ENCODE measurements around the gene PLAGL1.
"Not testable (repeated sequence)": the region's sequence is repeated elsewhere in the genome, so short reads cannot be mapped to it uniquely, and the experiment has no call there.

Gene PLAGL1

DNA sequence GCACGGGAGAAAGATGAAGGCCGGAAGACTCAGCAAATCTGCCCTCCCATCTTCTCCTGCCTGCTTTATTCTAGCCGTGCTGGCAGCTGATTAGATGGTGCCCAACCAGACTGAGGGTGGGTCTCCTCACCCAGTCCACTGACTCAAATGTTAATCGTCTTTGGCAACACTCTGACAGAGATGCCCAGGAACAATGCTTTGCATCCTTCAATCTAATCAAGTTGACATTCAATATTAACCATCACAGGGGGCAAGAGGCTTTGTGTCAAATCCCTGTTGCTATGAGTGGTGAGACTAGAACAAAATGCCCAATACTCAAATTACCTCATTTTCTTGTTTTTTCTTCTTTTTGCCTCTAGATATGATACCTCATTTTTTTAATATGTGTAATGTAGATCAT, 27.4 kb upstream of the PLAGL1 start:
- no peaks in the 10 kb centered on the region for H3K27me3 ChIP-seq (ENCODE audit: control insufficient read depth in 1 of 2, insufficient read depth in 2 of 2, low read length in 2 of 2)
- H3K27ac ChIP-seq (ENCODE audit: low read length) = no peak overlapping the region
- no peaks in the 10 kb centered on the region for H3K4me1 ChIP-seq (ENCODE audit: control insufficient read depth, insufficient read depth, low read length)
- H3K9me3 ChIP-seq (ENCODE audit: control insufficient read depth in 2 of 2, low read length in 2 of 2) = peaks cover 0 to 3% of the 10 kb centered on the region in 2 donors
- H3K36me3 ChIP-seq (ENCODE audit: control insufficient read depth in 2 of 2, insufficient read depth in 2 of 2, low read length in 2 of 2) = no peaks in the 10 kb centered on the region
- H3K4me3 ChIP-seq (ENCODE audit: low read length in 2 of 2) = no peak overlapping the region
- no peak overlapping the region for H3K9ac ChIP-seq (ENCODE audit: low read length in 2 of 2)

DNA sequence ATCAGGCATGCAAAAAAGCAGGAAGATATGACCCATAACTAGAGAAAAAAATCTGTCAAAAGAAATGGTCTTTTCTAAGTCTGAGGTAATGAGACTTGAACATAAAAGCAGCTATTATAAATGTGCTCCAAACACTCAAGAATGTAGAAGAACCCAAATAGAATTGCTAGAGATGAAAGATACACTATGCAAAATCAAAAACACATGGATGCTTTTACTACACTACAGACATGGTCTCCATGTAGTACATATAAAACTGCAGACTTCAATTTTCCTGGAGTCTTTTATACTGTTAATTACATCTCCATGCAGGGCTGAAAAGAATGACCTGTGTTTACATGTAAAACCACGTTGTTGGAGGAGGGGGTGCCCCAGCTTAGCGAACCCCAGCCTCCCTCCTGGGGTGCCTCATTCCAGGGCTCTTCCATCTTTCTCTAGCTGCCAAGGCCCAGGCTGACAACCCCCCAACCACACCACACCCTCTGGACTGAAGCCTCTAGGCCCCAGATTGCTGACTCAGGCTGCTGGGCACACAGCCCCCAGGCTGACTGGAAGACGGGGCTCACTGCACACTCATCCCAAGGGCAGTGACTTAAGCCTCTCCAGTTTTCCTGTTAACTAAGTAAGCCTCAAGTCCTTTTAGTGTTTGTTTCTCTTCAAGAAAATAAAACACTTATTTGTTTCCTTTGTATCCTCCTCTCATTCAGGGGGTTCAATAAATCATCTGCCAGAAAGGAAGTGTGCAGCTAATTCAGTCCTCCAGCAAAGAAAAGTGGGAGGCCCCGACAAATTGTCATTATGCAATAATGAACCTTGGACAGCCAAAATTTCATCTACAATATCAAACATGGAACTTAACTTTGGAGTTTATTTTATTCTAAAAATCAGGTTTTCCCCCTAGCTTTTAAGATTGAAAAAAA, 26.0 kb upstream of the PLAGL1 start:
- Histone ChIP-seq H3K4me3 (ENCODE audit: low read length in 2 of 2) (no peak overlapping the region), H3K4me1 (ENCODE audit: control insufficient read depth, insufficient read depth, low read length) (no peaks in the 10 kb centered on the region), H3K27me3 (ENCODE audit: control insufficient read depth in 1 of 2, insufficient read depth in 2 of 2, low read length in 2 of 2) (no peaks in the 10 kb centered on the region), H3K36me3 (ENCODE audit: control insufficient read depth in 2 of 2, insufficient read depth in 2 of 2, low read length in 2 of 2) (no peaks in the 10 kb centered on the region), H3K27ac (ENCODE audit: low read length) (no peak overlapping the region), H3K9ac (ENCODE audit: low read length in 2 of 2) (no peak overlapping the region), H3K9me3 (ENCODE audit: control insufficient read depth in 2 of 2, low read length in 2 of 2) (peaks cover 0 to 3% of the 10 kb centered on the region in 2 donors)

DNA sequence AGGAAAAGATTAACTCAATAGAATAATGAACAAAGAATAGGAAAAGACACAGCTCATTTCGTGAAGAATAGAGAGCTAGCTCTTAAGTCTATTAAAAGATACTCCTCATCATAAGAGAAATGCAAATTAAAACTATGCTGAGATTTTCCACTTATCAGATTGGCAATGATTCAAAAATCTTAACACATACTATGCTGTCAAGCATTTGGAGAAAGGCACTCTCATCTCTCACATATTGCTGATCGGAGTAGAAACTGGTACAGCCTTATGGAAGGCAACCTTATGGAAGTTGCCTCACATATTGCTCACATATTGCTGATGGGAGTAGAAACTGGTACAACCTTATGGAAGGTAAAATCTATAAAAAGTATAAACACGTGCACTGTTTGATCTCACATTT, 21.4 kb upstream of the PLAGL1 start:
- H3K27ac ChIP-seq (ENCODE audit: low read length) = no peak overlapping the region
- no peaks in the 10 kb centered on the region for H3K27me3 ChIP-seq (ENCODE audit: control insufficient read depth in 1 of 2, insufficient read depth in 2 of 2, low read length in 2 of 2)
- no peak overlapping the region for H3K9ac ChIP-seq (ENCODE audit: low read length in 2 of 2)
- H3K4me3 ChIP-seq (ENCODE audit: low read length in 2 of 2) = no peak overlapping the region
- H3K36me3 ChIP-seq (ENCODE audit: control insufficient read depth in 2 of 2, insufficient read depth in 2 of 2, low read length in 2 of 2) = no peaks in the 10 kb centered on the region
- no peaks in the 10 kb centered on the region for H3K4me1 ChIP-seq (ENCODE audit: control insufficient read depth, insufficient read depth, low read length)
- H3K9me3 ChIP-seq (ENCODE audit: control insufficient read depth in 2 of 2, low read length in 2 of 2) = peaks cover 0 to 3% of the 10 kb centered on the region in 2 donors

DNA sequence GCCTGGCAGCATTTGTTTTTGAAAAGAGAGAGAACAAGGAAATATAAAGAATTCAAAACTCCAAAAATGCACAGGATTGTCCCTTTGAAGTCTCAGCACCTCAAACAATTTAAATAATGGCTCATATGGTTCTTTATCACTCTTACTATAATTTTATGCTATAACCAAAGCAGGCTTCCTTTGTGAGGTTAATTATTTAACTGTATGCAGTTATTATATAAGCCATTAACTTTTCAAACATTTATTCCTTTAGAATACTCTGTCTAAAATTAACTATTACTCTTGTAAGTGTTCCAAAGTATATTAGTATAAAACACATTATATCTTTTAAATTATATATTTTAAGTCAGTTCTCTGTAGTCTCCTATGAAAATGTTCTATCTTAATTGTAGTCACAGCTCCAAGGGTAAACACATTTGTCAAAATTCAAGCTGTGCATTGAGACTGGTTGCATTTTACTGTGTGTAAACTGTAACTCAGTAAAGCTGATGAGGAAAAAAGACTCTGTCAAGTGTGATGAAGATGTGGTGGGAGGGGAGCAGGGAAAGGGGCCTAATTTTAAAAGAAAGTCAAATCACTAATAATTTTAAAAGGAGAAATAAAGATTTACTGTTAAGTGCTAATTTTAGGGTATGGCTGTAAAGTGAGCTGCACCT, 20.0 kb upstream of the PLAGL1 start:
- Histone ChIP-seq H3K27me3 (ENCODE audit: control insufficient read depth in 1 of 2, insufficient read depth in 2 of 2, low read length in 2 of 2) (no peaks in the 10 kb centered on the region), H3K36me3 (ENCODE audit: control insufficient read depth in 2 of 2, insufficient read depth in 2 of 2, low read length in 2 of 2) (no peaks in the 10 kb centered on the region), H3K4me3 (ENCODE audit: low read length in 2 of 2) (no peak overlapping the region), H3K27ac (ENCODE audit: low read length) (no peak overlapping the region), H3K9me3 (ENCODE audit: control insufficient read depth in 2 of 2, low read length in 2 of 2) (no peaks in the 10 kb centered on the region), H3K9ac (ENCODE audit: low read length in 2 of 2) (no peak overlapping the region), H3K4me1 (ENCODE audit: control insufficient read depth, insufficient read depth, low read length) (no peaks in the 10 kb centered on the region)

DNA sequence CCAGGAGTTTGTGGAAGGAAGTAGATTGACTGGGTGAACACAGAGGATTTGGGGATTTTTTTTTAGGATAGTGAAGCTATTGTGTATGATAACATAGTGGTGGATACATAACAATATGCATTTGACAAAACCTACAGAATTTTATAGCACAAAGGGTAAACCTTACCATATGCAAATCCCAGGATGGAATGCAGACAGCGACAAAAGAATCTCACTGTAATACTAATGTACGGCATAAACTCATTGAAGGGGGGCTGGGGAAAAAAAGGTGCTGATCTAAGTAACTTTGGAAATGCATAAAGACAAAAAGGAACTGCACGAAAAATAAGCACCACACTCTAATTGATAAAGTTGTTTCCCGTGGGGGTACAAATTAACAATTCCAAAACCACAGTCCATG, 15.2 kb upstream of the PLAGL1 start:
- no peaks in the 10 kb centered on the region for H3K4me1 ChIP-seq (ENCODE audit: control insufficient read depth, insufficient read depth, low read length)
- no peak overlapping the region for H3K27ac ChIP-seq (ENCODE audit: low read length)
- no peaks in the 10 kb centered on the region for H3K36me3 ChIP-seq (ENCODE audit: control insufficient read depth in 2 of 2, insufficient read depth in 2 of 2, low read length in 2 of 2)
- H3K27me3 ChIP-seq (ENCODE audit: control insufficient read depth in 1 of 2, insufficient read depth in 2 of 2, low read length in 2 of 2) = no peaks in the 10 kb centered on the region
- H3K9ac ChIP-seq (ENCODE audit: low read length in 2 of 2) = no peak overlapping the region
- H3K9me3 ChIP-seq (ENCODE audit: control insufficient read depth in 2 of 2, low read length in 2 of 2) = no peaks in the 10 kb centered on the region
- H3K4me3 ChIP-seq (ENCODE audit: low read length in 2 of 2) = no peak overlapping the region

DNA sequence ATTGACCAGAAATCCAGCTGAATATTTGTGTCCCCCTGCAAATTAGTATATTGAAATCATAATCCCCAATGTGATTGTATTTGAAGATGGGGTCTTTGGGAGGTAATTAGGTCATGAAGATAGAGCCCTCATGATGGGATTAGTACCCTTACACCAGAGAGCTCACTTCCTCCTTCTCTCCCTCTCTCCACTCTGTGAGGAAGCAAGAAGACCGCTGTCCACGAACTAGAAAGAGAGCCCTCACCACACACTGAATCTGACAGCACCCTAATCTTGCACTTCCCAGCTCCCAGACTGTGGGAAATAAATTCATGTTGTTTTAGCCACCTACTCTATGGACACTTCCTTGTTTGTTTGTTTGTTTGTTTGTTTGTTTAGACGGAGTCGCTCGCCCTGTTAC, 11.9 kb upstream of the PLAGL1 start:
- no peaks in the 10 kb centered on the region for H3K27me3 ChIP-seq (ENCODE audit: control insufficient read depth in 1 of 2, insufficient read depth in 2 of 2, low read length in 2 of 2)
- H3K4me3 ChIP-seq (ENCODE audit: low read length in 2 of 2) = no peak overlapping the region
- H3K27ac ChIP-seq (ENCODE audit: low read length) = no peak overlapping the region
- no peaks in the 10 kb centered on the region for H3K9me3 ChIP-seq (ENCODE audit: control insufficient read depth in 2 of 2, low read length in 2 of 2)
- H3K36me3 ChIP-seq (ENCODE audit: control insufficient read depth in 2 of 2, insufficient read depth in 2 of 2, low read length in 2 of 2) = no peaks in the 10 kb centered on the region
- H3K9ac ChIP-seq (ENCODE audit: low read length in 2 of 2) = no peak overlapping the region
- no peaks in the 10 kb centered on the region for H3K4me1 ChIP-seq (ENCODE audit: control insufficient read depth, insufficient read depth, low read length)

DNA sequence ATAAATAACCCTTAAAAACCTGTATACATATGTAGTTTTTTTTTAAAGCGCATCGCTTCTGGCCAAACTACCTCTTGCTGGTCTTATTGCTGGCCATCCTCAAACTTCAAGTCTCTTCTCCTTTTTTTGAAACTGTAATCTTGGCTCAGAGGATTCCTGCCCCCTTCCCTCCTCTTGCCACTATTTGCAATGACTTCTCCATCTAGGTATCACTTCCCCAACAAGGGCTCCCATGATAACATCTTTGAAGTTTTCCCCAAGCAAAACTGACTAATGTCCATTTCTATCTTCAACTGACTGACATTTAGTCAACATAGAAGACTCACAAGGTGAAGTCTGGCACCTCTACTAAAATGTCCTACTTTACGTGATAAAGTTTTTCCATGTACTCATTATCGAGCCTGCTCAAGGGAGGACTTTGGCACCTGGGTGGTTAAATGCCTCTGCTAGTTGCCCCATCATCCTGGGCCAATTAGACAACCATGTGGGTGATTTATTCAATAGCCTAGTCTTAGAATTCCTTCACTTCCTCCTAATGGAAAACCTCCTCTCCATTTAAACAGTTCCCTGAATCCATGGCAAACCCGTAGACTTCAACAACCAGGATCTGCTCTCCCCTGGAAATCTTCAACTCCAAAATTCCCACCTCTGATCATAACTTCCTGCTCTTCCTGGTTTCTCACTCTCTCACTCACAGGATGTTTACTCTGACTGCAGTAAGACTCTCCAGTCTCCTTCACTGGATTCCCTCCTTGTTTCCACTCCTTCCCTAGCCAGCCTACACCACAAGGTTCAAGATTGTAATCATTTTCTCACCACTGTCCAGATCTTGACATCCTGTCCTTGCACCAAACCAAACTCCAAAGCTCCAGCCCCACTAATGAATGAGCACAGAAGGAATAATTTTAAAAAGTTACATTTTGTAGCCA, 9.4 kb upstream of the PLAGL1 start:
- H3K27ac ChIP-seq (ENCODE audit: low read length) = no peak overlapping the region
- no peaks in the 10 kb centered on the region for H3K36me3 ChIP-seq (ENCODE audit: control insufficient read depth in 2 of 2, insufficient read depth in 2 of 2, low read length in 2 of 2)
- no peak overlapping the region for H3K9ac ChIP-seq (ENCODE audit: low read length in 2 of 2)
- H3K27me3 ChIP-seq (ENCODE audit: control insufficient read depth in 1 of 2, insufficient read depth in 2 of 2, low read length in 2 of 2) = no peaks in the 10 kb centered on the region
- no peak overlapping the region for H3K4me3 ChIP-seq (ENCODE audit: low read length in 2 of 2)
- H3K9me3 ChIP-seq (ENCODE audit: control insufficient read depth in 2 of 2, low read length in 2 of 2) = no peaks in the 10 kb centered on the region
- no peaks in the 10 kb centered on the region for H3K4me1 ChIP-seq (ENCODE audit: control insufficient read depth, insufficient read depth, low read length)

DNA sequence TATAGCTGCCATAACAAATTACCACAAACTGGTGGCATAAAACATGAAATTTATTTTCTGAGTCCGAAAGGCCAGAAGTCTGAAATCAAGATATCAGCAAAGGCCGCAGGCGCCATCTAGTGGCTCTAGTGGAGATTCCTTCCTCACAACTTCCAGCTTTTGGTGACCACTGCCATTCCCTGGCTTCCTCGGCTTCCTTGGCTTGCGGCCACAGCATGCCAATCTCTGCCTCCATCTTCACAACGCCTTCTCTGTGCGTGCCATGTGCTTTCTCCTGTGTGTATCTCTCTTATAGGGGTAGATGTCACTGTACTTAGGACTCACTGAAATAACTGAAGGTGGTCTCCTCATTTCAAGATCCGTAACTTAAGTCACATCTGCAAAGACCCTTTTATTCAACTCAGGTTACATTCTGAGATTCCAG, 5.4 kb upstream of the PLAGL1 start:
- no peak overlapping the region for H3K9ac ChIP-seq (ENCODE audit: low read length in 2 of 2)
- no peak overlapping the region for H3K27ac ChIP-seq (ENCODE audit: low read length)
- H3K9me3 ChIP-seq (ENCODE audit: control insufficient read depth in 2 of 2, low read length in 2 of 2) = no peaks in the 10 kb centered on the region
- H3K4me1 ChIP-seq (ENCODE audit: control insufficient read depth, insufficient read depth, low read length) = no peaks in the 10 kb centered on the region
- H3K36me3 ChIP-seq (ENCODE audit: control insufficient read depth in 2 of 2, insufficient read depth in 2 of 2, low read length in 2 of 2) = no peaks in the 10 kb centered on the region
- no peaks in the 10 kb centered on the region for H3K27me3 ChIP-seq (ENCODE audit: control insufficient read depth in 1 of 2, insufficient read depth in 2 of 2, low read length in 2 of 2)
- no peak overlapping the region for H3K4me3 ChIP-seq (ENCODE audit: low read length in 2 of 2)

DNA sequence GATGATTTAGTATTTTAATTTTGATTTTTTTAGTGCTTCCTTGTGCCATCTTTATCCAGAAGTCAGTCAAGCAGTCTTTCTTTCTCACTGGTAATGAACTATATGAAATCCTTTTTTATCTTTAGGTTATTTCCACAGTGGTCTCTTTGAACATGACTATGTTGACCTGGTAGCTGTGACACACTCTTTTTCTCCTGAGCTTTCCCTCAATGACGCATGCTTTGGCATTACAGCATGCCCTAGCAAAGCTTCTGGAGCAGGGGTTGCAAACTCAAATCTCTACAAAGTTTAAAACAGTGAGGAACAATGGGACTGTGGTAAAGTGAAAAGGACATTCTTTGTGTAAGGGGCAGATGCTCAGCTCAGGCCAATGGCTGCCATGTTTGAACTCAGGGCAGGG, 4.5 kb upstream of the PLAGL1 start:
- no peak overlapping the region for H3K9ac ChIP-seq (ENCODE audit: low read length in 2 of 2)

DNA sequence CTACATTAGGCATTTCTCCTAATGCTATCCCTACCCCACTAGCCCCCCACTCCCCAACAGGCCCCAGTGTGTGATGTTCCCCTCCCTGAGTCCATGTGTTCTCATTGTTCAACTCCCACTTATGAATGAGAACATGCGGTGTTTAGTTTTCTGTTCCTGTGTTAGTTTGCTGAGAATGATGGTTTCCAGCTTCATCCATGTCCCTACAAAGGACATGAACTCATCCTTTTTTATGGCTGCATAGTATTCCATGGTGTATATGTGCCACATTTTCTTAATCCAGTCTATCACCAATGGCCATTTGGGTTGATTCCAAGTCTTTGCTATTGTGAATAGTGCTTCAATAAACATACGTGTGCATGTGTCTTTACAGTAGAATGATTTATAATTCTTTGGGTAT, 1.6 kb upstream of the PLAGL1 start:
- not testable (repeated sequence) for H3K36me3 ChIP-seq (ENCODE audit: control insufficient read depth in 2 of 2, insufficient read depth in 2 of 2, low read length in 2 of 2); H3K4me1 ChIP-seq (ENCODE audit: control insufficient read depth, insufficient read depth, low read length); H3K4me3 ChIP-seq (ENCODE audit: low read length in 2 of 2); H3K9ac ChIP-seq (ENCODE audit: low read length in 2 of 2); H3K27me3 ChIP-seq (ENCODE audit: control insufficient read depth in 1 of 2, insufficient read depth in 2 of 2, low read length in 2 of 2); H3K27ac ChIP-seq (ENCODE audit: low read length); H3K9me3 ChIP-seq (ENCODE audit: control insufficient read depth in 2 of 2, low read length in 2 of 2)

More for the DNA sequence above, 4.5 kb upstream of the PLAGL1 start:
- Histone ChIP-seq H3K4me1 (ENCODE audit: control insufficient read depth, insufficient read depth, low read length) (no peaks in the 10 kb centered on the region), H3K9me3 (ENCODE audit: control insufficient read depth in 2 of 2, low read length in 2 of 2) (no peaks in the 10 kb centered on the region), H3K27me3 (ENCODE audit: control insufficient read depth in 1 of 2, insufficient read depth in 2 of 2, low read length in 2 of 2) (no peaks in the 10 kb centered on the region), H3K36me3 (ENCODE audit: control insufficient read depth in 2 of 2, insufficient read depth in 2 of 2, low read length in 2 of 2) (no peaks in the 10 kb centered on the region), H3K4me3 (ENCODE audit: low read length in 2 of 2) (no peak overlapping the region), H3K27ac (ENCODE audit: low read length) (no peak overlapping the region)
